H1 (cell line): ENCODE data around the gene RESP18. TPM values are rescaled to one million over a fixed set of nuclear protein-coding genes. Genes with fewer than 3 reads are reported as not detected.

ENCODE experiments used
- ASH2L ChIP-seq: fragments of 200-600, 300-600 bp; sonication (generic); IDR thresholded peaks from one replicate; pipeline ENCODE4 v1.7.1; 2017; ENCODE audit warnings: low read length
- BCL11A ChIP-seq, 2 experiments: IDR thresholded peaks; one replicate each; pipeline ENCODE4 v1.6.1; 2011; ENCODE audit warnings: low read depth in 2 of 2, low read length in 2 of 2, mild to moderate bottlenecking in 2 of 2
- CBX8 ChIP-seq: fragments of 300-800, 300-1000 bp; sonication (generic); IDR thresholded peaks from 2 replicates; pipeline ENCODE4 v1.7.1; 2016; ENCODE audit warnings: low read depth, low read length, borderline replicate concordance
- CHD1 ChIP-seq: IDR thresholded peaks from 2 replicates; pipeline ENCODE4 v1.6.1; 2012; ENCODE audit warnings: low read depth, low read length, improper control_type of control experiment
- EGR1 ChIP-seq: IDR thresholded peaks from 2 replicates; pipeline ENCODE4 v1.6.1; 2011; ENCODE audit warnings: low read depth, low read length, borderline replicate concordance
- FOSL1 ChIP-seq: IDR thresholded peaks from 2 replicates; pipeline ENCODE4 v1.6.1; 2011; ENCODE audit warnings: mild to moderate bottlenecking, low read depth, low read length, moderate library complexity; ENCODE audit not compliant: insufficient read depth
- HDAC2 ChIP-seq, 2 experiments: fragments of 300-600 bp in 1 of 2; sonication (generic) in 1 of 2; IDR thresholded peaks; 2 replicates each; pipeline ENCODE4 v1.6.1; 2011 to 2012; ENCODE audit warnings: low read depth in 2 of 2, low read length in 2 of 2, mild to moderate bottlenecking in 2 of 2, moderate library complexity in 2 of 2, borderline replicate concordance in 1 of 2, inconsistent platforms in 1 of 2
- HDAC6 ChIP-seq: IDR thresholded peaks from one replicate; pipeline ENCODE4 v1.7.1; 2012; ENCODE audit warnings: low read depth, mild to moderate bottlenecking, inconsistent platforms, low read length, moderate library complexity
- JUN ChIP-seq: IDR thresholded peaks from 2 replicates; pipeline ENCODE4 v1.6.1; 2011; ENCODE audit warnings: low read depth, mild to moderate bottlenecking, improper control_type of control experiment, low read length
- JUND ChIP-seq: IDR thresholded peaks from 2 replicates; pipeline ENCODE4 v1.6.1; 2011; ENCODE audit warnings: mild to moderate bottlenecking, improper control_type of control experiment, low read length
- KDM5A ChIP-seq: fragments of 200-600 bp; IDR thresholded peaks from 2 replicates; pipeline ENCODE4 v1.7.1; 2012; ENCODE audit warnings: mild to moderate bottlenecking, low read length, inconsistent platforms, mixed read lengths
- NRF1 ChIP-seq: IDR thresholded peaks from 2 replicates; pipeline ENCODE4 v1.6.1; 2011; ENCODE audit warnings: mild to moderate bottlenecking, low read depth, low read length, improper control_type of control experiment
- POLR2A ChIP-seq, 2 experiments: IDR thresholded peaks; 1 replicate in 1 of 2; 2 replicates in 1 of 2; pipeline ENCODE4 v1.6.1; 2011; ENCODE audit warnings: low read depth in 2 of 2, low read length in 2 of 2, mild to moderate bottlenecking in 2 of 2; ENCODE audit errors: control extremely low read depth in 1 of 2
- RAD21 ChIP-seq, 2 experiments: IDR thresholded peaks in 1 of 2; conservative IDR thresholded peaks in 1 of 2; 2 replicates each; pipeline ENCODE4 v1.6.1; 2011; ENCODE audit warnings: low read depth in 2 of 2, low read length in 2 of 2, improper control_type of control experiment in 1 of 2, inconsistent platforms in 1 of 2, mild to moderate bottlenecking in 1 of 2, moderate library complexity in 1 of 2
- RBBP5 ChIP-seq: IDR thresholded peaks from 2 replicates; pipeline ENCODE4 v1.7.1; 2012; ENCODE audit warnings: low read depth, mild to moderate bottlenecking, inconsistent platforms, low read length, moderate library complexity, borderline replicate concordance
- RNF2 ChIP-seq: fragments of 200-900, 300-1000 bp; sonication (generic); IDR thresholded peaks from 2 replicates; pipeline ENCODE4 v1.7.1; 2016; ENCODE audit warnings: borderline replicate concordance, low read depth, mild to moderate bottlenecking, antibody characterized with exemption, low read length; ENCODE audit not compliant: poor library complexity, severe bottlenecking; ENCODE audit errors: missing control alignments
- SAP30 ChIP-seq: fragments of 300-600 bp; sonication (generic); IDR thresholded peaks from 2 replicates; pipeline ENCODE4 v1.7.1; 2012; ENCODE audit warnings: low read length, moderate library complexity, mild to moderate bottlenecking, inconsistent platforms; ENCODE audit not compliant: insufficient read depth, insufficient replicate concordance
- SIRT6 ChIP-seq: IDR thresholded peaks from one replicate; pipeline ENCODE4 v1.7.1; 2012; ENCODE audit warnings: low read length, inconsistent platforms
- SIX5 ChIP-seq: IDR thresholded peaks from 2 replicates; pipeline ENCODE4 v1.6.1; 2011; ENCODE audit warnings: mild to moderate bottlenecking, low read depth, low read length
- SP2 ChIP-seq: IDR thresholded peaks from 2 replicates; pipeline ENCODE4 v1.6.1; 2012; ENCODE audit warnings: mild to moderate bottlenecking, low read length, inconsistent platforms
- SUZ12 ChIP-seq: fragments of 200-600 bp; sonication (generic); IDR thresholded peaks from 2 replicates; pipeline ENCODE4 v1.6.1; 2012; ENCODE audit warnings: mild to moderate bottlenecking, inconsistent platforms, low read length, moderate library complexity, mixed read lengths
- TCF12 ChIP-seq: IDR thresholded peaks from 2 replicates; pipeline ENCODE4 v1.6.1; 2011; ENCODE audit warnings: low read depth, mild to moderate bottlenecking, low read length
- TEAD4 ChIP-seq: IDR thresholded peaks from 2 replicates; pipeline ENCODE4 v1.6.1; 2012; ENCODE audit warnings: low read depth, low read length, inconsistent platforms, mixed read lengths
- polyA plus RNA-seq, 7 experiments: library from polyadenylated mRNA; depleted of rRNA in 3 of 7; stranded (reverse) in 5 of 7; unstranded in 2 of 7; fragments of >200 nt in 5 of 7; fragments of 200-250 nt in 2 of 7; gene quantifications; 1 replicate in 5 of 7; 2 replicates in 1 of 7; 4 replicates in 1 of 7; pipeline versions ENCODE4 v1.2.1 to v1.2.3, GENCODE V29; 2011 to 2013; ENCODE audit warnings: missing spikeins in 2 of 7, mixed read lengths in 2 of 7
- total RNA-seq: library from RNA; stranded (reverse); fragmentation: NEBNext Ultra II Directional; extraction: Animal tissue kit (Norgen Biotek cat#: 25700); gene quantifications from 2 replicates; pipeline ENCODE4 v1.2.1, GENCODE V29; 2021

Gene RESP18
- total and polyA plus RNA-seq, 2 of the 8 experiments (the other 6 are each of a cell fraction or from before 2014, with no cell fraction given) = not detected

GRCh38 chr2:219277703-219278654, 54.6 kb downstream of the RESP18 start (continued):
- TF ChIP-seq EGR1 = no peak
- TF ChIP-seq SAP30 = no peak
- 0 out of 2 replicates have a peak, but pooled peaks have one; percentile 31 for TF ChIP-seq TEAD4
- no peak for TF ChIP-seq SP2
- TF ChIP-seq CHD1 = no peak
- no peak for TF ChIP-seq JUN
- no peak for TF ChIP-seq BCL11A (IDR thresholded peaks at IDR 0.05; ENCODE audit: low read depth in 2 of 2, low read length in 2 of 2)
- TF ChIP-seq JUND = peak; percentile 41; the same call in 1 of the 2 replicates
- TF ChIP-seq SIX5 = no peak
- no peak for TF ChIP-seq TCF12
- TF ChIP-seq CBX8 = no peak
- no peak for TF ChIP-seq HDAC2 (IDR thresholded peaks at IDR 0.05; ENCODE audit: borderline replicate concordance in 1 of 2, low read depth in 2 of 2, low read length in 2 of 2)
- no peak for TF ChIP-seq SIRT6
- TF ChIP-seq FOSL1 = no peak
- TF ChIP-seq RAD21 (IDR thresholded peaks at IDR 0.05 in 1 of 2, conservative IDR thresholded peaks at IDR 0.05 in 1 of 2; ENCODE audit: low read depth in 2 of 2, low read length in 2 of 2) = peak; percentile 67 to 79
- no peak for TF ChIP-seq HDAC6
- TF ChIP-seq POLR2A (IDR thresholded peaks at IDR 0.05; ENCODE audit: control extremely low read depth in 1 of 2, low read depth in 2 of 2, low read length in 2 of 2) = peak in 1 of 2 experiments; percentile 46; a peak in 1 of 3 replicates
- TF ChIP-seq NRF1 = no peak
- peak; percentile 62; the same call in 1 of the 2 replicates for TF ChIP-seq RBBP5
- no peak for TF ChIP-seq KDM5A
- peak; percentile 27 for TF ChIP-seq ASH2L
- no peak for TF ChIP-seq RNF2
- no peak for TF ChIP-seq SUZ12
